GM18870 (cell line): ENCODE measurements around the gene ARFIP2.

Experiments used
- ATAC-seq: cut with Tn5 transposase; IDR thresholded peaks from one replicate; pipeline ENCODE4 v1.9.1; 2021; ENCODE audit warnings: moderate library complexity; ENCODE audit not compliant: unreplicated experiment

The ARFIP2 gene

GRCh38 chr11:6482441-6482840 lies 1.3 kb upstream of the ARFIP2 start:
- no peak for ATAC-seq

DNA sequence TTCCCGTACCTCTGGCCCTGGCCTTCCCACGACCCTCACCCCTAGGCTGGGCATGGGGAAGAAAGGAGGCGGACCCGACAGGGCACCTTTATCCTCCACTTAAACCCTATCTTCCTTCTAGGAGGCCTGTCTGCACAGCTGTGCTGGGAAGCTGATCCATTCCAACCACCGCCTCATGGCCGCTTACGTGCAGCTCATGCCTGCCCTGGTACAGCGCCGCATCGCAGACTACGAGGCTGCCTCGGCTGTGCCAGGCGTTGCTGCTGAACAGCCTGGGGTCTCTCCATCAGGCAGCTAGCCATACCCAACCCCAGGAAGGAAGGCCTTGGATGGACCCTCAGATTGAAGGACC lies 769 bp upstream of the ARFIP2 start:
- ATAC-seq = peak; percentile 4

DNA sequence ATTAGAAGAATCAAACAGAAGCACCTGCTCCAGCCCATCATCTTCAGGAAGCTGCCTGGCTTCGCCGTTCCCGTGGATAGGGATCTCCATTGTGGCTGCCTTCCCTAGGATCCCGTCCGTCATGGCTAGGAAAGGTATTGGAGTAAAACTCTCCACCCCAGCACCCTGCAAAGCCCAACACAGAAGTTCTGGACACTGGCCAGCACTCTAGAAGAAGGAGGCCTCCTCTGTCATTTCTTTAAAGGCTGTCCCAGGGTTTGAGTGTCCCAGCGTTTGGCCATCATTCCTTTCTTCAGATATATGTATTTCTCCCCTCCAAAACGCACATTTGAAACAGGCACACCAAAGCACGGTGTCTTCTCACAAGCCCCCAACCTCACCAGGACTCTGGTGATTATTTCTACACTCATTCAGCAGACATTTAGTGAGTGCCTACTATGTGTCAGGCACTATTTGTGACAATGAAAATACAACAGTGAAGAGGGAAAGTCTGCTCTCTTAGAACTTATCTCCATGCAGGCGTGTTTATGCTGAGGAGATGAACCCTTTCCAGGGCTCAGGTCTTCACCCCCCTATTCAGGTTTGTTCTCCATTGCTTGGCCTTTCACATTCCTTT lies 724 bp downstream of the ARFIP2 start:
- no peak for ATAC-seq

DNA sequence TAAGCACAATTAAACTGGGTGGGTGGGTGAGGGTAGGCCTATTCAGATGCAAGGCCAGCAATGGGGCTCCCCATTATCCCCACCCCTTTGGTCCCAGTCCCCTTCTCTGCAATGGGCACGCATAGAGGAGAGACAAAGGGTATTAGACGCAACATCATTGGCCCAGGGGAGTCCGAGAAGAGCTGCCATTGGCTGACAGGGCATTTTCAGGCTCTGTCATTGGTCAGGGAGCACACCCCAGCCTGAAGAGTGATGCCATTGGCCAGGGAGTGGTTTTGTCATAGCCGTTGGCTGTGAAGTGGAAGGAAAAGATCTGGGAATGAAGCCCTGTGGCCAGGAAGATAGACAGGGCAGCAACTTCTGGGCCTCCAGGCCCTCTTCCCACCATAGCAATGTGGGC lies 4.6 kb downstream of the ARFIP2 start:
- ATAC-seq = no peak

DNA sequence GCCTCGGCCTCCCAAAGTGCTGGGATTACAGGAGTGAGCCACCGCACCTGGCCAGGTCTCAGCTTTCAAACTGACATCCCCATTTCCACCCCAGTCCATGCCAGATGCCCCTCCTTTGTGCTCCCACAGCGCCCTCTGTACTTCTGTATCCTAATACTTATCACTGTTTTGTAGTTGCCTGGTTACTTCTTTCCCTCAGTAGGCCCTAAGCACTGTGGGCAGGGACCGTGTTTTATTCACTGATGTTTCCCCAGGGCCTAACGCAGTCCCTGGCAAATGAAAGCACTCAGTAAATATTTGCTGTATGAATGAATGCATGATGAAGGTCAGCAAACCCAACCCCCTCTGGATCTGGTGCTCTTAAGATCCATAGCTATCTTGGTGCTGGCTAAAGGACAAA lies 5.2 kb downstream of the ARFIP2 start:
- ATAC-seq = no peak

- no peak for ATAC-seq
These were observed 6.2 kb downstream of the ARFIP2 start for GRCh38 chr11:6474806-6475500.

GRCh38 chr11:6474413-6474792 lies 6.7 kb downstream of the ARFIP2 start:
- no peak for ATAC-seq

- no peak for ATAC-seq
These were observed 7.4 kb downstream of the ARFIP2 start, which contains the start of gene TRIM3 for GRCh38 chr11:6473451-6474412. Gene TRIM3, minus strand, starts transcription at chr11:6473941. Its CDS starts 8,246 bp downstream, at chr11:6465695.

DNA sequence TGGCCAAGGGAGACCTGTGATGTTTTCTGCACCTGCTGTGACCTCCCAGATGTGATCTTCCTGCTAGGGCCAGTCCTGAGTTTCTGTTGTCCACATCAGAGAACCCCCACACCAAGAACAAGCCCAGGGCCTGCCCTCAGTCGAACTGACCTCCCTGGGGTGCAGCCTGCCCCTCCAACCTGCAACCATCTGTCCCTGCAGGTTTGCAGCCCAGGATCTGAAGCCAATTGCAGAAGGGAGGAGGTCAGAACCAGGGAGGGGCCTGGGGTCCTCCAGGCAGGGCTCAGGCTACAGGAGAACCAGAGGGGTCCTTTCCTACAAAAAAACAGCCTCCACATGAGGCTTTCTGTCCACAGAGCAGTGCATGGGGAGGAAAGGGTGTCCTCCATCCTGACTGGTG lies 8.2 kb downstream of the ARFIP2 start:
- ATAC-seq = no peak

- no peak for ATAC-seq
These were observed 11.5 kb downstream of the ARFIP2 start for GRCh38 chr11:6469599-6469998.

- no peak for ATAC-seq
These were observed 12.2 kb downstream of the ARFIP2 start for GRCh38 chr11:6468712-6469495.

DNA sequence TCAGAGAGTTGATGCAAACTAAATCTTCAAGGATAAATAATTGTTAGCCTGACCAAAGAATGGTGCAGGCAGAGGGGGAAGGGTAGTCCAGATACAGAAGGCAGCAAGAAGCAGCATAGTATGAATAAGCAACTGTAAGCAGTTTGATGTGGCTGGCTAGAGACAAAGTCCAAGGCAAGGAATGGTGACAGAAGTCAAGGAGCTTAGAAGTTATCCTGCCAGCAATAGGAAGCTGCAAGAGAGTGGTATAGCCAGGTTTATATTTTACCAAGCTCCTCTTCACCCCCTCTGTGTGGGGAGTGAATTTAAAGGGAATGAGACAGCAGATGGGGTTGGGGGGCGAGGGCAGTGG lies 22.1 kb downstream of the ARFIP2 start:
- ATAC-seq = no peak

- no peak for ATAC-seq
These were observed 22.6 kb downstream of the ARFIP2 start for GRCh38 chr11:6458352-6459098.

DNA sequence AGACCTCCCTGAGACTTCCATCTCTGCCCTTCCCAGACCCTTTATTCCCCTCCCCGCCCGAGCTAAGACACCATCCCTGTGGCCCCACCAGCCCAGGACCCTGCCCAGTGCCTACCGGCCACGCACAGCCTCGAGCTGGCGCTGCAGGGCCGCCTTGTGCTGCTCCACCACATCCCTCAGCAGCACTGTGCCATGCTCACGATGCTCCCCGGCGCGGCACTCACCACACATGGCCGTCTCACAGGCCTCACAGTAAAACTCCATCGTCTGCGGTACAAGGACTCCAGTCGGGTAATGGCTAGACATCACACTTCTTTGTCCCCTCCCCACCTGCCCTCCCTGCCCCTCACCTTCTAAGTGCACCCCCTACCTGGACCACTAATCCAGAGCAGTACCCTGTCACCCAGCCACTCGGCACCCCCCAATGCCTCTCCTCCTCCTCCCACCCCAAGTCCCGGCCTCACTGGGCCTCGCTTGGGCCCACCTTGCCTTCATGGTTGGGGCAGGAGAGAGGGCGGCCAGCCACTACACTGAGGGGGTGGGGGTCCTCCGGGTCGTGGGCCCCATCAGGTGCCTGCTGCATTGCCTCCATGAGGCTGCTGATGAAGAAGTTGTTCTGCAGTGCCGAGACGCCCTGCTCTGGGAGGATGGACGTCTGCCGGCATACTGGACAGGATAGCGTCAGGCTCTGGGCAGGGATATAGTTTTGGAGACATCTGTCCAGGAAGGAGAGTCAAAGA lies 23.4 kb downstream of the ARFIP2 start:
- no peak for ATAC-seq

- no peak for ATAC-seq
These were observed 24.6 kb downstream of the ARFIP2 start for GRCh38 chr11:6456361-6457073.

DNA sequence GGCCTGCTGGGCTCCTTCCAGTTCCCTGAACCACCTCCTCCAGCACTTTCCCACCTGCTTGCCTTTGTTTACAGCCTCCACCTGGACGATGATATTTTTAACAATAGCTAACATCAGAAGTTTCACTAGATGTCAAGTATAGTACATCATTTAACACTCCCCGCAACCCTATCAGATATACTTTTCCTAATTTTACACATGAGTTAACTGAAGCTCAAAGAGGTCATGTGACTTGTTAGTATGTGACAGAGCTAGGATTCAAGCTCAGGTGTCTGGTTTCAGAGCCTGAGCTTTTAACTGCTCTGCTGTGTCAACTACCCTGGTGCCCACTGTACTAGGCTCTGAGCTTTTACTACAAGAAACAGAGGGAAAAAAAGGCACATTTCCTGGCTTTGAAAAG lies 26.1 kb downstream of the ARFIP2 start:
- ATAC-seq = no peak

DNA sequence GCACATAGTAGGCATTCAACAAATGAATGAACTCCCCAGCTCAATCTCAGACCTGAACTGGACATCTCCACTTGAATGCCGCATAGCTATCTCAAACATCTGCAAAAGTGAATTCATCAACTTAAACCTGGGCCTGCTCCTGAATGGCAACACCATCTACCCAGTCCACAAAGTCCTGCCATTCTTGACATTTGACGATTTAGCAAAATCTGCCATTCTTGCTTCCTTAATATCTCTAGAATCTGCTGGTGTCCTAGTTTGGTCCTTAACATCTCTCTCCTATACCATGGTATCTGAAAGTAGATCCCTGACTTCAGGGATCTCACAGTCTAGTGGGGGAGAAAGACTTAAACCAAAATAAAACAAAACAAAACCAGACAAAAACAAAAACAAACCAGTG lies 28.0 kb downstream of the ARFIP2 start:
- ATAC-seq = no peak

DNA sequence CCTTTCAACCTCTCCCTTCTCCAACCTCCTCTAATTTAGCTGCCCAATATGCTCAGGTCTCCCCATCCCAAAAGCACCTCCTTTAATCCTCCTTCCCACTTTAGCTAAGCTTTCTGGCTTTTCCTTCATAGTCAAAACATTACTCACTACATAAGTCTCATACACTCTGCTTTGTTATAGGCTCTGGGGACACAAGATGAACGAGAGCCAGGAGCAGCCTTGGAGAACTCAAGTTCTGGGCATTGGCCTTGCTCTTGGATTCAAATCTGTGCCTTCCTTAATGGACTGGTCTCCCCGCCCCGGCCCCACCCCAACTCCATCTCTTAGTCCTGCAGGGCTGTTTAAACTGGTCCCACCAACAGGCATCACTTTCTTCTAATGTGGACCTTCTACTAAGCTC lies 28.9 kb downstream of the ARFIP2 start:
- no peak for ATAC-seq

DNA sequence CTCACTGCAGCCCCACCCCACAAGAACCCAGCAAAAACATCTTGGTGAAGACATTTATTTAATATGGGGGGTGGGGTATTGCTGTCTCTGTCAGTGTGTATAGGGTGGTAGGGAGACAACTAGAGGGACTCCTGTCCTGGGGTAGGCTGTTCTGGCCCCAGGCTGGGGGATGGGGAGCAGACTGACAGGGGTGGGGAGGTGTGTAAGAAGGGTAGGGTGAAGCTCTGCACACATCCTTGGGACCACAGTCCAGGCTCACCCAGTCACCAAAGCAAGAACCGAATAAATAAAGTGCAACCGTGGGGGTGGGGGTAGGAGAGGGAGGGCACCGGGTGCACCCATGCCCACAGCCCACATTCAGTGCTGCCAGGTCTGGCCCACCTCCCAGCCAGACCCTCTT lies 32.6 kb downstream of the ARFIP2 start:
- no peak for ATAC-seq
